Eye (tissue), 1 donor: ENCODE data around the gene SUSD3.

Experiments
- DNase-seq: peaks from one replicate; pipeline ENCODE4 v3.0.0-alpha.2; 2015

The SUSD3 gene

DNA sequence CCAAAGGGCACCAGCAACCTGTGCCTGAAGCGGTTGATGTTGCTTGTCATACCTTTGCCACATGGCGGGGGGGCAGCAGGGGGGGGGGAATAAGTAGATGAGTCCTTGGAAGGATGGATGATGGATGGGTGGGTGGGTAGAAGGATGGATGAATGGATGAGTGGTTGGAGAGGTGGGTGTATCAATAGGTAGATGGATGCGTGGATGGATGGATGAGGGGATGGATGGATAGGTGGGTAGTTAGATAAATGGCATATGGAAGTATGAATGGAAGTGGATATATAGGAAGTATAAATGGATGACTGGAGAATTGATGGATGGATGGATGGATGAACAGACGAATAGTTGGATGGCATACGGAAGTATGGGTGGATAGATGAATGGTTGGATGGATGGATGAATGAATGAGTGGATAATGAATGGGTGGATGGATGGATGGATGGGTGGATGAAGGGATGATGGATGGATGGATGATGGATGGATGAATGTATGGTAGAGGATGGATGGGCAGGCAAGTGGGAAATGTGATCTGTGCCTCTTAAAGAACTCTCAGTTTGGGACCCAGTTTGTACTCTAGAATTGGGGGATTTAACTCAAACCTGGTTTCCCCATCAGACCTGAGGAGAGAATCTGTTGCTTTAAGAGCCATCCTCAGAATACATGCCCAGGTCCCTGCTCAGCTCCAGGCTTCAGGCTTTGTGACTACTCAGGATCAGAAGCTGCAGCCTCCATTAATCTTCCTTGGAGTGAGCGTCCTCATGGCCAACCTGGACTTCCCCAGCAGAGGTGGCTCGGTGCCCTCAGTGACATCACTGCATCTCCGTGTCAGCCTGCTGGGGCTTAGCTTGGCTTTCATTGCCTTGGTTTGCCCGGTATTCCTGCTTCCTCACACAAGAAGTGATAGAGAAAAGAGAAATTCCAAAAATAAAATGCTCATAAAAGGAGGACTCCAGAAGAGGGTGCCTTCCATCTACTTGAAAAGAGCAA lies 27.6 kb upstream of the SUSD3 start:
- no peak for DNase-seq

DNA sequence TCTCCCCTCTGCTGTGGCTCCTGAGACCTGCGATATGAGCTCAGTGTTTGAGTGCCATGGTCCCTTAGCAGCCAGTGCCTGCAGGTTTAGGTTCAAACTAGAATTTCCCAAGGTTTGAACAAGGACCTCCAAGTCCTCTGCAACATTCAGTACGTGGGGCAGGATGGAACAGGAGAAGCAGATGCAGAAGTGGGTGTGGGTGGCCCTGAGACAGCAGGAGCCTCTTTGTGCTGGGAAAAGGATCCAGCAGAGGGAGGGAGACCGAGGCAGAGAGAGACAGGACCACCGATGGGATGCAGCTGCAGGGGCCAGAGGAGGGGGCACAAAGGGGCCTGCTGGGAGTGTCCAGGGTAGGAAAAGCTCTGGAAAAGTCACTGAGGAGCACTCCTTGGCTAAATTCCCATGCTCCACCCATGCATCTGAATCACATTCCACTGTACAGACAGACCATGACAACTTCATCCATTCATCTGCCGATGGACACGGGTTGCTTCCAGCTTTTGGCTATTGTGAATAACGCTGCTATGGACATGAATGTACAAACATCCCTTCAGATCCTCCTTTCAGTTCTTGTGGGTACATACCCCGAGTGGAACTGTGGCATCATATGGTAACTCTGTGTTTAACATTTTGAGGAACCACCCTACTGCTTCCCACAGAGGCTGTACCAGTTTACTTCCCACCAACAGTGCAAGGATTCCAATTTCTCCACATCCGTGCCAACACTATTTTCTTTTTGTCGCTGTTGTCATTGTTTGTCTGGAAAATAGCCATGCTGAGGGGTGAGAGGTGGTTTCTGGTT lies 26.7 kb upstream of the SUSD3 start:
- DNase-seq, result no peak

DNA sequence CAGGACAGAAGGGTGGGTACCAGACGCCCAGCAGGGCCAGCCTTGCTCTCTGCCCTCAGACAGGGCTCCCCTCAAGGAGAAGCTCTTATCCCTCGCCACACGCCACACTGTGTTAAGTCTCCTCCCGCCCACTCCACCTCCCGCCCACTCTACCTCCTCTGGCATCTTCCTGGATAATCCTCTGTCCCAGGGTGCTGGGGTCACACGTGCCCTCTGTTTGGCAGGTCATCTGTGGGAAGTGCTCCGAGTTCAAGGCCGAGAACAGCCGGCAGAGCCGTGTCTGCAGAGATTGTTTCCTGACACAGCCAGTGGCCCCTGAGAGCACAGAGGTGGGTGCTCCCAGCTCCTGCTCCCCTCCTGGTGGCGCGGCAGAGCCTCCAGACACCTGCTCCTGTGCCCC lies 26.0 kb upstream of the SUSD3 start:
- DNase-seq, result no peak

GRCh38 chr9:93033531-93033930 lies 25.0 kb upstream of the SUSD3 start:
- peak; percentile 76 for DNase-seq

DNA sequence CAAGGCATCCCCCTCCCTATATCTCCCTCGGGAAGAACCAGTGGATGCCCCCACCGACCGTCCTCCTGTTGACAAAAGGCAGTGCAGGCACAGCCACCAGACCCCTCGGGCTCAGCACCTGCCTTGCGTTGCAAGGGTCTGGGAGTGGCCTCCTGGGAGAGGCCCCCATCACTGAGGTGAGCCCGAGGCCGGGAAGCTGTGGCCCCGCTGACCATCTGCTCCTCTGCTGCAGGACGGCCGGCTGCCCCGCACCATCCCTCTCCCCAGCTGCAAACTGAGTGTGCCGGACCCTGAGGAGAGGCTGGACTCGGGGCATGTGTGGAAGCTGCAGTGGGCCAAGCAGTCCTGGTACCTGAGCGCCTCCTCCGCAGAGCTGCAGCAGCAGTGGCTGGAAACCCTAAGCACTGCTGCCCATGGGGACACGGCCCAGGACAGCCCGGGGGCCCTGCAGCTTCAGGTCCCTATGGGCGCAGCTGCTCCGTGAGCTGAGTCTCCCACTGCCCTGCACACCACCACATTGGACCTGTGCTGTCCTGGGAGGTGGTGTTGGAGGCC lies 23.3 kb upstream of the SUSD3 start:
- DNase-seq, result no peak

- DNase-seq, result no peak
These were observed 22.6 kb upstream of the SUSD3 start for GRCh38 chr9:93035821-93036351.

DNA sequence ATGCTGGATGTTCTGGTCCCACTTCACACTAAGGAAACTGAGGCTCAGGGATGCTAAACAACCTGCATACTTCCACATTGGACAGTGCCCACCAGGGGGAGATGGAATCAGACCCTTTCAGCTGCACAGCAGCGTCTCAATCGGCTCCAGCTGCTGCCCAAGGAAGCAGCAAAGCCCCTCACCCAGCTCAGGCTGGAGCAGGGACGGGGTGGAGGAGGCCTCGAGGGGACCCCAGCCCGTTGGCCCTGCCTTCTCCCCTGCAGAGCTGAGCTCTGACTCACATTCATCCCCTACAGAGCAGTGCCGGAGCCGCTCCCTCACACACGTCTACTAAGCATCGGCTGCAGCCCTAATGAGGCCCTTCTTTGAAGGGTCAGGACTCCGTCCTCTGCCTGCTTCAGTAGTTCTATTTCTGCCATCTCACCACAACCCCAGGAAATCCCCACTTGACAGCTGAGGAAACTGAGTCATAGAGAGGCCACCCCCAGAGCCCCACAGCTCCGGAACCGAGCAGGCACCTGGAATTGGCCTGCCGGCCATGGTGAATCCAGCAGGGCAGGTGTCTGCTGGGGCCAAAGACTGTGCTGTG lies 21.5 kb upstream of the SUSD3 start:
- DNase-seq, result peak; percentile 63

DNA sequence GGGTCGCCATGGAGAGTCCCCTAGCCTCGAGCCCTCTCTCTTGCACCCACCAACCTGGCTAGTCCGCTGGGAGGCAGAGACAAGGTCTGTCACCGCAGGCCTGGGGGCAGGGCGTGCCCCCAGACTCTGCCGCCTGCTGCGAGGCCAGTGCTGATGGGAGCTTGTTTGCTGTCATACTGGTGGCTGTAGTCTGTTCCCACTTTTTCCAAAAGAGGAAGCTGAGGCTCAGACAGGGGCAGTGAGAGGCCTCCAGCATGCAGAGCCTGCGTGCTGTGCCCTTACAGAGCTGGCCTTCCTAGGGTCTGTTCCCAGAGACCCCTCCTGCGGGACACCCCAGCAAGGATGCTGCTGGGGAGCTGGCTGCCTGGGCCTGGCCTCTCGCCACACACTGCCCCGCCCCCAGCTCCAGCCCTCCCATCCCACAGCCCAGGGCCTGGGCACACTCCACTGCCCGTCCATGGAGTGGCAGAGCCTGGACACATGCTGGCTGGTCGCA lies 21.0 kb upstream of the SUSD3 start:
- no peak for DNase-seq

DNA sequence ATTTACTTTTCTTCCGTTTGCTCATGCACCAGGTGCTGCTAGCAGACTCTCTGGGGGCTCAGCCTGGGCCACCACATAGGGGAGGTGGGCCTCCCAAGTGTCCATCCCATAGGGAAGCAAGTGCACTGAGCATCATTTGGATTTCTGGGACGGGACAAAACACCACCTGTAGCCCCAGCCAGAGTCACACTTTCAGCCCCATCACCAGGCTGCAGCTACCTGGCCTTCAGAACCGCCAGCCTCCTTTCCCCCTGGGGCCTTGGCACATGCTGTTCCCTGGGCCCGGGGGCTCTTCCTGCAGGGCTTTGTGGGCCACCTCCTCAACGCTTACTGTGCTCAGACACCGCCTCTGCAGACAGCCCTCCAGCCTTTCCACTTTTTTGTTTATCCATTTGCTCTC lies 19.6 kb upstream of the SUSD3 start:
- DNase-seq, result no peak

DNA sequence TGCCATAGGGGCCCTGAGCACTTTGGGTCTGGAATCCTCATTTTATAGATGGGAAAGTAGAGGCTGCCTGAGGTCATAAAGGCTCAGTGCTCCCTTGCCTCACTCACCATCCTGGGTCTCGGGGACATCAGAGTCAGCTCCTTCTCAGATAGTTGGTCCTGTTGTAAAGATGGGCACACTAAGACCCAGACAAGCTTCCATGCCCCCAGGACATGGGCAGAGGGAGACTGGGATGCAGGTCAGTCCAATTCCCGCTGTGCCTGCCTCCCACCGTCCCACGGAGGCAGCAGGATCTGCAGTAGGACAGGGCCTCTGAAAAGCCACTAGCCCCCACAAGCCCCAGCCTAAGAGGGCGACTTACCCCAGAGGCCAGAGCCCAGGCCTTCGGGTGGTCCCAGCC lies 19.0 kb upstream of the SUSD3 start:
- DNase-seq, result no peak

- no peak for DNase-seq
These were observed 18.5 kb upstream of the SUSD3 start for GRCh38 chr9:93039976-93040375.

DNA sequence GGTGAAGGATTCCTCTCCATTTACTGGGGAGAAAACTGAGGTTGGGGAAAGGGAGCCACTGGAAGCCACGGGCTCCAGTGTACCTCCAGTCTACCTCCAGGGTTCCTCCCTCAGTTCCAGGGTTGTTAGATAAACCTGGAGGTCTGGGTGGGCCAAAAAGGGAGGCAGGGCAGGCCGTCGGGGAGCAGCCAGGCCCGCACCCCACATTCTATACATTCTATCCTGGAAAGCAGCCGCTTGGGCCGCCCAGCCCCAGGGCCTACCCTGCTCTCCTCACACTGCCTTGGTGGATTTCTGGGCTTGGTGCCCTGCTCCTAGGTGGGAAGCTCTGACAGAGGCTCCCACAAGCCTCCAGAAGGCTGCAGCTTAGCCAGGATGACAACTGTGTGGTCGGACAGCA lies 18.1 kb upstream of the SUSD3 start:
- no peak for DNase-seq

DNA sequence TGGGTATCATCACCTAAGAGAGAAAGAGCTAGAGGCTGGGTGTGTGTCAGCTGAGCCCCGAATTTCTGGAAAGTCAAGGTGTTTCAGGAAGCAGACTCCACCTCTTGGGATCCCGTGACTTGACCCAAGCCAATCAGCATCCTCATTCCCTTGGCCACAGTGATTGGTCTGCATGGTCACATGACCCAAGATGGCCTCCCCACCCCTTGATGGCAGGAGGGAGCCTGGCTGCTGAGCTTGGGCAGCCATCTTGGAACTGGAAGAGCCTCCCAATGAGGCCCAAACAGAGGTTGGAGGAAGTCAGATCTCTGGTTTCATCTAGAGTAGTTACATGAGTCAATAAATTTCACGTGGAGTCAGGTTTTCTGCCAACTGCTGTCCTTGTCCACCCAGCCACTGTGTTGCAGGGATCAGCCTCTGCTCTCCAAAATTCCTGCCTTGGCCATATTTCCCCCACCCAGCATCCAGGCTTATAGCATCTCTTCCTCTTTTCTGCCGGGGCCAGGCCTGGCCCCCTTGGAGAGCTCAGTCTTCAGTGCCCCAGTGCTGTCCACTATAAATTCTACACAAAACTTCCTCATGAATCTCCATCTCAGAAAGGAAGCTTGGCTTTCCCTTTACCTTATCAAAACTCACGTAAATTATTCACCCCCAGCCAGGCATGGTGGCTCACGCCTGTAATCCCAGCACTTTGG lies 17.2 kb upstream of the SUSD3 start:
- no peak for DNase-seq

GRCh38 chr9:93043122-93043521 lies 15.4 kb upstream of the SUSD3 start:
- no peak for DNase-seq

GRCh38 chr9:93045521-93045920 lies 13.0 kb upstream of the SUSD3 start:
- no peak for DNase-seq

DNA sequence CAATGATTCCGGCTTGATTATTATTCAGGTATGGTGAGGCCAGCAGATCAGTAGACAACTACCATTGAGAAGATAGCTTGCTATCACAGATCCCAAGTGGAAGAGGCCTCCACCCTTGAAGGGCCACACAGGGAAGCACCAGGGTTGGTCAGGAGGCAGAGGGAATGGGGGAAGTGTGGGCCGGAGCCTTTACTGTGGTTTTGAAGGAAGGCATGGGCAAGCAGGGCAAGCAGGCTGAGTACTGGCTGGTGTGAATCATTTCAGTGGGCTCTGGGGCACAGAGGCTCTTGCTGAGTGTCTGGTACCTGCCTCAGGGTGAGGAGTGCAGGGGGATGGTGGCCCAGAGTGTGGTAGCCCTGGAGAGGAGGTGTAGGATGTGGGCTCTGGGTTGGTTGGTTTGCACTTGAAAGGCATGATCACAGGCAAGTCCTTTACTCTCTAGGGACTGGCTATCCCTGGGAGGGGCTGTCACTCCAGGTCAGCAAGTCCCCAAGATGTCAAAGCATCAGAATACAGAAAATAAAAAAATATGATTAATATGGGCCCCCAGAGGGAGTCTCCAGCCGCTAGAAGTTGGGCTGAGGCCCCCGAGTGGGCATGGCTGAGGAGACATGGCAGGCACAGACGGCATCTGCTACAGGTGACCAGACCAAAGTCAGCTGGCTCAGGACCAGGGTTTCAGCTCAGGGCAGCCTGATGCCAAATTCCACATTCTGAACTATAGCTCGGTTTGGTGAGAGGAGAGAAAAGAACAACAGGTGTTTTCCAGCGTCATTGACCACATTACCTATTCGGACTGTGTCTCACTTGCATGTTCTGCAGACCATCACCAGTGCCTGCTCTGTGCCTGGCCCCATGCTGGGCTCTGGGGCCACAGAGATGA lies 9.7 kb upstream of the SUSD3 start:
- no peak for DNase-seq

DNA sequence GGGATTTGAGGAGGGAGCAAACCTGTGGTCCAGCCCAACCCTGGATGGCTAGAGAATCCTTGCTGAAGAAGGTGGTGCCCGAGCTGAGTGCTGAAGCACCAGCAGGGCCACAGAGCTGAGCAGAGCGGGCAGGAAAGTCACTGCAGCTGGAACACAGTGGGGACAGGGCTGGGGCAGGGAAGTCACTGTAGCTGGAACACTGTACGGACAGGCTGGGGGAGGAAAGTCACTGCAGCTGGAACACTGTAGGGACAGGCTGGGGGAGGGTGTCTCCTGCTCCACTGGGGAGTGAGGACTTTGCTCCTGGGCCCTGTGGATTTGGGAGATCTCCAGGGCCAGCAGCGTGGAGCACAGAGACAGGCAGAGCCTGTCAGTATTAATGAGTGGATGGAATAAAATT lies 9.0 kb upstream of the SUSD3 start:
- no peak for DNase-seq

- no peak for DNase-seq
These were observed 8.3 kb upstream of the SUSD3 start for GRCh38 chr9:93050231-93050630.

DNA sequence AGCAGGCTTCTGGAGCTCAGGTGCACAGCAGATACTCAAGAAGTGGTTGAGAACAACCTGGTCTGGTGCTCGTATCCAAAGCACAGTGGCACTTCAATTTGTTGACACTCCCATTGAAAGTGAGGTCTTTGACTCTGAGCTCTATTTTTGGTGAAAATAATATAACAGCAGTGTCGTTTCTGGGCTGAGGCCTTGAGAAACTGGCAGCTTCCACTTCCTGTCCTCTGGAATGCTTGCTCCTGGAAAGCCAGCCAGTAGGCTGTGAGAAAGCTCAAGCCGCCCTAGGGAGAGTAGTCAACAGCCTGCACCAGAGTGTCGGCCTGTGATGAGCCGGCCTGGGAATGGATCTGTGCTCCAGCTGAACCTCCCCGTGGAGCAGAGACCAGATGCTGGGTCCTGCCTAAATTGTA lies 6.8 kb upstream of the SUSD3 start:
- no peak for DNase-seq

DNA sequence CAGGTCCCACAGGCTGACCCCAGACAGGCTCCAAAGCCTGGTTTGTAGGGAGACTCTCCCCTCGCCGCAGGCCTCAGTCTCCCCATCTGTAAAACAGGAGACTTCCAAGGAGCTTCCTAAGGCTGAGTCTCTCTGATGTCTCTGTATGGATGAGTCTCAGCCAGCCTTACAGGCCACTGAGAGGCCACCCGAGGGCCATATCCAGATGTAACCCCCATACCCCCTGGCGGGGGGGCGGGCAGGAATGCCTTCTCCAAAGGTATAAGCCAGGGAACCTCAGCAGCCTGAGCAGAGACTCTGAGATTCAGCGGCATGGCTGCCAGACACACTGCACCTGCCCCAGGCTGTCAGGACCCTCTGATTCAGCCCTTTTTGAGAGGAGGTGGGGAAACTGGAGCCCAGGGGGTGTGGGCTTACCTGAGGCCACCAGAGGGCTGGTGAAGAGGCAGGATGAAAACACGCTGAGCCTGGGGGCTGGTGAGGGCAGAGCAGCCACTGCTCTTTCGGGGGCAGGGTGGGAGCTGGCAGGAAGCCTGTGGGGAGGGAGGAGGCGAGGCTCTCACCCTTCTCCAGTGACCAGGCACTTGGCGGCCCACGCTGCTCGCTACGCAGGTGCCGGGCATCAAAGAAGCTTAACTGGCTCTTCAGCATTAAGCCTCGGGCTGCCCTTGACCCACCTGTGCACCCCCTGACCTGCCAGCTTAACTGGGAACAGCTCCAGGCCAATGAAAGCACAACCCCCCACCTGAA lies 5.5 kb upstream of the SUSD3 start:
- no peak for DNase-seq
